KMS-11 (cell line): ENCODE results near the gene MAGEE2.

Experiments
- H2AFZ ChIP-seq: fragments of 200-600 bp; sonication (generic); 2 replicates; pipeline ENCODE4 v1.6.1; 2016; ENCODE audit warnings: antibody characterized with exemption, mixed run types, low read depth
- H3K27ac ChIP-seq: fragments of 200-600 bp; sonication (generic); 2 replicates; pipeline ENCODE4 v1.6.1; 2016; ENCODE audit warnings: mild to moderate bottlenecking, mixed run types
- H3K27me3 ChIP-seq: fragments of 200-600 bp; sonication (generic); 2 replicates; pipeline ENCODE4 v1.6.1; 2017; ENCODE audit warnings: mild to moderate bottlenecking, low read depth, mixed run types, moderate library complexity; ENCODE audit not compliant: insufficient read depth
- H3K36me3 ChIP-seq: fragments of 200-600 bp; sonication (generic); 2 replicates; pipeline ENCODE4 v1.6.1; 2017; ENCODE audit warnings: mild to moderate bottlenecking, mixed run types; ENCODE audit not compliant: insufficient read depth
- H3K4me1 ChIP-seq: fragments of 200-600 bp; sonication (generic); 2 replicates; pipeline ENCODE4 v1.6.1; 2016; ENCODE audit warnings: mild to moderate bottlenecking, low read depth, mixed run types; ENCODE audit not compliant: poor library complexity, severe bottlenecking
- H3K4me2 ChIP-seq: fragments of 200-600 bp; sonication (generic); 2 replicates; pipeline ENCODE4 v1.7.0; 2016; ENCODE audit warnings: mild to moderate bottlenecking, mixed run types
- H3K4me3 ChIP-seq: fragments of 200-600 bp; sonication (generic); IDR thresholded peaks from 2 replicates; pipeline ENCODE4 v1.6.1; 2017; ENCODE audit warnings: low read depth, low read length, mixed read lengths; ENCODE audit not compliant: insufficient read depth
- H3K79me2 ChIP-seq: fragments of 200-600 bp; sonication (generic); 2 replicates; pipeline ENCODE4 v1.6.1; 2016; ENCODE audit warnings: low read depth, mixed run types; ENCODE audit not compliant: insufficient read depth
- H3K9ac ChIP-seq: fragments of 200-600 bp; sonication (generic); 2 replicates; pipeline ENCODE4 v1.6.1; 2016; ENCODE audit warnings: mild to moderate bottlenecking, mixed run types
- H4K20me1 ChIP-seq: fragments of 200-600 bp; sonication (generic); 2 replicates; pipeline ENCODE4 v1.6.1; 2016; ENCODE audit warnings: mild to moderate bottlenecking, mixed run types; ENCODE audit not compliant: insufficient read depth
- CTCF ChIP-seq: fragments of 200-600 bp; sonication (generic); conservative IDR thresholded peaks from 2 replicates; pipeline ENCODE4 v1.6.1; 2017; ENCODE audit warnings: low read depth, mild to moderate bottlenecking, antibody characterized with exemption, low read length, moderate library complexity, mixed read lengths

Gene MAGEE2

GRCh38 chrX:75748431-75748830 lies 36.6 kb downstream of the MAGEE2 start:
- Histone ChIP-seq H3K79me2 (no peaks in the 10 kb centered on the region), H3K4me1 (no peaks in the 10 kb centered on the region), H3K4me2 (no peak overlapping the region), H3K9ac (no peak overlapping the region), H2AFZ (no peak overlapping the region), H3K27me3 (no peaks in the 10 kb centered on the region), H3K36me3 (no peaks in the 10 kb centered on the region), H3K27ac (no peak overlapping the region), H3K4me3 (no peak overlapping the region), H4K20me1 (no peaks in the 10 kb centered on the region)
- TF ChIP-seq CTCF = no peak

- H4K20me1 ChIP-seq = no peaks in the 10 kb centered on the region
- peak overlapping the region; percentile 94 for H2AFZ ChIP-seq
- no peaks in the 10 kb centered on the region for H3K36me3 ChIP-seq
- H3K4me2 ChIP-seq = peak overlapping the region; percentile 57
- no peak overlapping the region for H3K4me3 ChIP-seq
- TF ChIP-seq CTCF = no peak
- peak overlapping the region; percentile 55; the same call in 1 of the 2 replicates for H3K9ac ChIP-seq
- H3K27me3 ChIP-seq = no peaks in the 10 kb centered on the region
- no peaks in the 10 kb centered on the region for H3K79me2 ChIP-seq
- no peaks in the 10 kb centered on the region for H3K4me1 ChIP-seq
- H3K27ac ChIP-seq = peak overlapping the region; percentile 36; the same call in 1 of the 2 replicates
Observed at GRCh38 chrX:75746891-75747639, 38.0 kb downstream of the MAGEE2 start.
